Stimulated activated CD4-positive, alpha-beta T cell treated with anti-CD3 and anti-CD28 coated beads, Interleukin-15, amount 100 ng/mL, for 48 hours (primary cell): ENCODE measurements around the gene GDPD5.
A peak's percentile ranks its signal among the peaks of the same experiment; 100 is the strongest.

Experiments used
- DNase-seq, 2 donors: peaks; one replicate each; pipeline ENCODE4 v3.0.0-alpha.2; 2020; ENCODE audit warnings: low read depth in 2 of 2

Gene GDPD5, protein sequence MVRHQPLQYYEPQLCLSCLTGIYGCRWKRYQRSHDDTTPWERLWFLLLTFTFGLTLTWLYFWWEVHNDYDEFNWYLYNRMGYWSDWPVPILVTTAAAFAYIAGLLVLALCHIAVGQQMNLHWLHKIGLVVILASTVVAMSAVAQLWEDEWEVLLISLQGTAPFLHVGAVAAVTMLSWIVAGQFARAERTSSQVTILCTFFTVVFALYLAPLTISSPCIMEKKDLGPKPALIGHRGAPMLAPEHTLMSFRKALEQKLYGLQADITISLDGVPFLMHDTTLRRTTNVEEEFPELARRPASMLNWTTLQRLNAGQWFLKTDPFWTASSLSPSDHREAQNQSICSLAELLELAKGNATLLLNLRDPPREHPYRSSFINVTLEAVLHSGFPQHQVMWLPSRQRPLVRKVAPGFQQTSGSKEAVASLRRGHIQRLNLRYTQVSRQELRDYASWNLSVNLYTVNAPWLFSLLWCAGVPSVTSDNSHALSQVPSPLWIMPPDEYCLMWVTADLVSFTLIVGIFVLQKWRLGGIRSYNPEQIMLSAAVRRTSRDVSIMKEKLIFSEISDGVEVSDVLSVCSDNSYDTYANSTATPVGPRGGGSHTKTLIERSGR

DNA sequence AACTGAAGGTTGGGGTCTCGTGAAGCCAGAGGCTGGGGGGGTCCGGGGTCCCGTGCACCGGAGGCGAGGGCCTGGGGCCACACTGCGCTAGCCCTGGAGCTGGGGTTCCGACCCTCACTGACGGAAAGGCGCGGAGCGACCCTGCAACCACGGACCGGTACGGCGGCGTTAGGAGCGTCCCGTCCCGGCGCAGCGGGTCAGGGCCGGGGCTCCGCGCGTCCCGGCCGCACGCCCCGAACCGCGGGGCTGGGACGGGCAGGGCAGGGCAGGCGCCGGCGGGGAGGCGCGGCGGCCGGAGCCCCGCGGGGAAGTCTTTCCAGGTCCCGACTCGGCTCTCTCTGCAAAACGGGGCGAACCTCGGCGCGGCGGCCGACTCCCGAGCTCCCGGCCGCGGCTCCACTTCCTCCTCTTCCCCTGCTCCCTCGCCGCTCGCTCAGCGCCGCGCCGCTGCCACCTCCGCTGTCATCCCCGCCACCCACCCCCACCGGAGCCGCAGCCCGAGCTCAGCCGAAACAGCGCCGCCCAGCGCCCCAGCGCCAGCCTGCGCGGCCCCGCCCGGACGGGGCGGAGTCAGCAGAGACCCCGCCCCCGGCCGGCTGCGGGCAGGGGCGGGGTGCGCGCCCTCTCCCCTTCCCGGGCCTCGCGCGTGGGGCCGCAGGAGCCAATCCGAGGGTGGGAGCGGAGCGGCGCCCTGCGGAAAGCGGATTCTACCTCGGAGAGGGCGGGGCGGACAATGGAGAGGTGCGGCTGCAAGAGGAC lies at the start of gene GDPD5:
GDPD5 (minus strand) TSS at position 509 of the 759 bp plus-strand sequence. CDS start 48,206 bp downstream, outside the sequence.
- peak; percentile 79 to 87 for DNase-seq

DNA sequence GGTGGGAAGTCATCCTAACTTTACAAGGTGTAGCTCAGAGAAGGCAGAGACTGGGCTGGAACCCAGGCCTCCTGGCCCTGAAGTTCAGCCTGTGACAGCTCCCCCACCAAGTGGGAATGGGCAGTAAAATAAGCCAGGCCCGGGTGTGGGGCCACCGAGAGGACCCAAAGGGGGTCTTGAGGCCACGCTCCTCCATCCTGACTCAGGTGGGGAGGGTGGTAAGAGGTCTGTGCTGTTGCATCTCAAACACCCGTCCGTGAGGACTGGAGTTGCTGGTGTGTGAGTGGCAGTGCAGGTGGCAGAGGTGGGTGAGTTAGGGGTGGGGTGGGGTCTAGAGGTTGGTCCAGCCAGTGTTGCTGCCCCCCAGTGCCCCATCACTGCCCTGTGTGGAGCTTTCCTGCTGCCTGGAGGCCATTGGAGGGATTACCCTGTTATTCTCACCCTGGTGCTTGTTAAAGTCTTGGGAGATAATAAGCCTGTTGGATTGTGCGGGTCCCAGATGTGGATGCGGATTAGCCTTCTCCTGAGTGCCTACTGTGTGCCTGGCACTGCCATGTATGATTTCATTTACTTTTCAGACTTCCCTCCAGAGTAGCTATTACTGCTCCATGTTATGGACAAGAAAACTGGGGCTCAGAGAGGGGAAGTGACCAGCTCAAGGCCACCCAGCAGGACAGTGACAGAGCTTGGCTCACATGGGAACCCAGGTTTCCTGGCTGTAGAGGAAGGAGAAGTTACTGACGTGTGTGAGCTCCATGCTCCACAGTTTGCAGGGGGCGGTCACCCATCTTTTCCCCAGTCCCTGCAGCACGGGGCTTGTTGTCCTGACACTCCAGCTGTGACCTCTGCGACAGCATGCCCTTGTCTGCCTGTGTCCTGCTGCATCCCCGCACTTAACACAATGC lies 49.2 kb upstream of the GDPD5 start:
- DNase-seq, result no peak

DNA sequence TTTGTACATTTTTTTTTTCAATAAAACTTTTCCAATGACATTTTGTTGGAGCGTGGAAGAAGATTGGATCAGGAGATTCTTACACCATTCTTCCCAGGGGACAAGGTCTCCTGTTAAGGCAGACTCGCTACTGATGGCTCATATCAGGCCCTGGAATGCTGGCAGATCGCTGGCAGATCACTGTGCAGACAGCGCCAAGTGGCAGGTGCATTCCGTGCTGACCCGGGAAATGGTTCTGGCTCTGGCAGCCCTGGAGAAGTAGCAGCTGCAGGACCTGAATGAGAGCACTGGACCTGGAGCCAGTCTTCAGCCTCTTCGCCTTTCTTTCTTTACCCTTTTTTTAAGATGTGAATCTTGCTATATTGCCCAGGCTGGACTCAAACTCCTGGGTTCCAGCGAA lies 47.0 kb upstream of the GDPD5 start:
- no peak for DNase-seq

DNA sequence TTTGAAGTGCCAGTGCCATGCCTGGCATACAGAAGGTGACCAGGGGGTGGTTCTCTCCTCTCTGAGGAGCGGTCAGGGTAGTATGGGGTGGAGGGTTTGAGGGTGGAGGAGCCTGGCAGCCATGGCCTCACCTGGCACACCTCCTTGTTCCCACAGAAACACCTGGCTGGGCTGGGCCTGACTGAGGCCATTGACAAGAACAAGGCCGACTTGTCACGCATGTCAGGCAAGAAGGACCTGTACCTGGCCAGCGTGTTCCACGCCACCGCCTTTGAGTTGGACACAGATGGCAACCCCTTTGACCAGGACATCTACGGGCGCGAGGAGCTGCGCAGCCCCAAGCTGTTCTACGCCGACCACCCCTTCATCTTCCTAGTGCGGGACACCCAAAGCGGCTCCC lies 45.9 kb upstream of the GDPD5 start:
- no peak for DNase-seq

DNA sequence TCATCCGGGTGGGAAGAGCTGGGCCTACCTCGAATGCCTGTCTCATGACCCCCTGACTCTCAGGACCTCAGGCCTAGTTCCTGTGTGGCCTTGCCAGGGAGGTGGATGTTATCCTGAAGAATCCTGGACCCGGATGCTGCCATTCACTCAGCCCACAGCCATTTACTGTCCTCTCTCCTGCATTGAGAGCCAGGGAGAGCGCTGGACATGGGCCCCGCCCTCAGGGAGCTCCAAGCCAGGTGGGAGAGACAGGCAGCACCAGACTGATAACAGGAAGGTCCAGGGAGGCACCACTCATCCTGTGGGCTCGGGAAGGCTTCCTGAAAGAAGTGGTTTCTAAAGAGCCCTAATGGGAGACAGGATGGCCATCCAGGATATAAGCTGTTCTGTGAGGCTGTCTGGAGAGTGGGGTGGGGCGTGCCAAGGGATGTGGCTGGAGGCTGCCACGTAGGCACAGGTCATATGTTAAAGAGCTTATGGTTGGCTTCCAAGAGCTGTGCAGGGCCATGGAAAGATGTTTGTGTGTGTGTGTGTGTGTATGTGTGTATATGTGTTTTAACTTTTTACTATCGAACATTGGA lies 44.9 kb upstream of the GDPD5 start:
- no peak for DNase-seq

DNA sequence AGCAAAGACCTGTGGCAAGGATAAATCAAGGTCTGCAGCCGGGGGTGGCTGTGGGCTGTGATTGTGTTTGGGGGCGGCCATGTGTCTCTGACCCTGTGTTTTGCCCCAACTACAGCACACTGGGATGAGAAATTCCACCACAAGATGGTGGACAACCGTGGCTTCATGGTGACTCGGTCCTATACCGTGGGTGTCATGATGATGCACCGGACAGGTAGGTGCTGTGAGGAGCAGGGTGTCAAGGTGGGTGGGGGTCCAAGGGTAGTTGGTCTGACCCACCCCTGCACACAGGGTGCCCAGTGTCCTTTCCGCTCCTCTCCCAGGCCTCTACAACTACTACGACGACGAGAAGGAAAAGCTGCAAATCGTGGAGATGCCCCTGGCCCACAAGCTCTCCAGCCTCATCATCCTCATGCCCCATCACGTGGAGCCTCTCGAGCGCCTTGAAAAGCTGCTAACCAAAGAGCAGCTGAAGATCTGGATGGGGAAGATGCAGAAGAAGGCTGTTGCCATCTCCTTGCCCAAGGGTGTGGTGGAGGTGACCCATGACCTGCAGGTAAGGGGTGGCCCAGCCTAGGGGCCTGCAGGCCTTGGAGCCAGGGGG lies 43.0 kb upstream of the GDPD5 start:
- no peak for DNase-seq

DNA sequence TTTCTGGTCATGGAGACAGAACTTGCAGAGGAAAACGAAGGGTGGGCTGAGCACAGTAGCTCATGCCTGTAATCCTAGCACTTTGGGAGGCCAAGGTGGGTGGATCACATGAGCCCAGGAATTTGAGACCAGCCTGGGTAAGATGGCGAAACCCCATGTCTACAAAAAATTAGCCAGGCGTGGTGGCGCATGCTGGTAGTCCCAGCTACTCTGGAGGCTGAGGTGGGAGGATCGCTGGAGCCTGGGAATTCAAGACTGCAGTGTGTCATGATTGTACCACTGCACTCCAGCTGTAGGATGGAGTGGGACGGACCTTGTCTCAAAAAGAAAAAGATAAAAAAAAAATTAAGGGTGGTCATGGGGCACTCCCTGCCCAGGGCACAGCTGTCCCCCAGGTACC lies 42.2 kb upstream of the GDPD5 start:
- no peak for DNase-seq

DNA sequence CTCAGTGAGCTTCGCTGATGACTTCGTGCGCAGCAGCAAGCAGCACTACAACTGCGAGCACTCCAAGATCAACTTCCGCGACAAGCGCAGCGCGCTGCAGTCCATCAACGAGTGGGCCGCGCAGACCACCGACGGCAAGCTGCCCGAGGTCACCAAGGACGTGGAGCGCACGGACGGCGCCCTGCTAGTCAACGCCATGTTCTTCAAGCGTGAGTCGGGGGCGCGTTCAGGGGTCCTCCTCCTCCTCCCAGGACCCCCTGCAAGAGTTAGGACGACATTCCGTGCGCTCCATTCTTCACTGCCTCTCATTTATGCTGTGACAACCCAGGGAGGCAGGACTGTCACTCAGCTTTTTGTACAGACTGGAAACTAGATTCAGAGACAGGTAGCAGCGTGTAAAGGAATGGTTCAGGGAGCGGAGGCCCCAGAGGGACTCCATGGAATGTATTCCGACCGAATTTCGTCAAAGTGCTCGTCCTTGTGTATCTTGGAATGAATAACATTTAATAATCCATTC lies 41.1 kb upstream of the GDPD5 start:
- DNase-seq, result no peak

DNA sequence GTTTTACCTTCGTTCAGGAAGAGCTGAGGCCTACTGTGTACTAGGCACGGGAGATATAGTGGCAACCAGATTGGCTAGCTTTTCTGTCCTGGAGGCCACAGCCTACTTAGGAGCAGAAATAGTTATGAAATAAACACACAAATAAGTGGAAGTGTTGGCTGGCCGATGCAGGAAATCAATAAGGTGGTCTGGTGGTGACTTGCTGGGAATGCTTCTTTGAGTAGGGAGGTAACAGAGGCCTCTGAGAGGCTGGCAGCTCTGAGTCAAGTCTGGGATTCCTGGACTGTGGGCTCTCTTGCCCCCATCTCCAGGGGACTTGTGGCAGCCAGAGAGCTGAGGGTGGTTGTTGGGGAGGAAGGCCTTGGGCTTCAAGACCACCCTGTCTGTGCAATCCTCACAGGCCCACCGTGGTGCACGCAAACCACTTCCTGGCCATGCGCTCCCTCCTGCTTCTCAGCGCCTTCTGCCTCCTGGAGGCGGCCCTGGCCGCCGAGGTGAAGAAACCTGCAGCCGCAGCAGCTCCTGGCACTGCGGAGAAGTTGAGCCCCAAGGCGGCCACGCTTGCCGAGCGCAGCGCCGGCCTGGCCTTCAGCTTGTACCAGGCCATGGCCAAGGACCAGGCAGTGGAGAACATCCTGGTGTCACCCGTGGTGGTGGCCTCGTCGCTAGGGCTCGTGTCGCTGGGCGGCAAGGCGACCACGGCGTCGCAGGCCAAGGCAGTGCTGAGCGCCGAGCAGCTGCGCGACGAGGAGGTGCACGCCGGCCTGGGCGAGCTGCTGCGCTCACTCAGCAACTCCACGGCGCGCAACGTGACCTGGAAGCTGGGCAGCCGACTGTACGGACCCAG lies 40.4 kb upstream of the GDPD5 start:
- DNase-seq, result no peak

DNA sequence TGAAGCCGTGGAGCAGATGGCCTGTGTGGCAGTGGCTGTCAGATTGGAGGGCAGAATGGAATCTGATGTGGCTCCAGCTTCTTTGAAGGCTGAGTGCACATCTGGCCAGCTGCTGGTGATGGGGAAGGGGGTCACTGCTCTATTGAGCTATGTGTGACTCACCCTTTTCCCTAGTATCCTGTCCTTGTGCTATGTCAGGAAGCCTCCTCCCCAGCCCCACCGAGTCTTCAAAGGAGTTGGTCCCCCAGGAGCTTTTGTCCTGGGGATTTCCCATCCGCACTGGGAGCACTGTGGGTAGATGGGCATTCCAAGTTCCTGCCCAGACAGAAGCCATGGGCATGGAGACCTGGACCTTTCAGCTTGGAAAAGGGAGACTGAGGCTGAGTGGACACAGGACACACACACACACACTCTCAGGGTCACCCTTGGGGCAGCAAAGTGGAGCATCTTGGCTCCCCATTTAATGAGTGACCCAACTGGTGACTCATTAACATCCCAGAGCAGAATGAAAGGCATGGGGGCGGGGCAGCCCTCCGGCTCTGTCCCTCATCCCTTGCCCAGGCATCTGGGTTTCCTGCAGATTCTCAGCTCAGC lies 39.6 kb upstream of the GDPD5 start:
- DNase-seq, result no peak

DNA sequence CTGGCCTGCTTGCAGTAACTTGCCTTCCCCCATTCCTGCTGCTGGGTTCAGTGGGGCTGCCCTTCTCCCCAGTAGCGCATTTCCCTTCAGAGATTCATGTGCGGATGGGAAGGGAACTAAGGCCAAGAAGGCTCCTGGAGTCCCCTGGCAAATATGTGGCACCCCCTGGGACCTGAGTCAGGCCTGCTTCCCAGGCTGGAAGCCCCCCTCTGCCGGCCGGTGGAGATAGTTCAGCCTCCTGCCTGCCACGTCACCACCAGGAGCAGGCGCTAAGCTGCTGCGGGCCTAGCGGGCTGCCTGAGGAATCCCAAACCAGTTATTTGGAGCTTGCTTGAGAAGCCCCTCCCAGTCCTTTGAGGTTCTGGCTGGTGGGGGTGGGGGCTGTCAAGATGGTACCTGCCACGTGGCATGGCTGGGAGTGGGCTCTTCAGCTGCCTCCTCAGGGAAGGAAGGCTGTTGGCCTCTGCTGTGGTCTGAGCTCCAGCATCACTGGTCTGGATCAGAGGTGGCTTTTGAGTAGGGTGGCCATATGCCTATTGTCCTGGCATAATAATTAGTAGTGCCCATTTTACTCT lies 38.3 kb upstream of the GDPD5 start:
- DNase-seq, result no peak

DNA sequence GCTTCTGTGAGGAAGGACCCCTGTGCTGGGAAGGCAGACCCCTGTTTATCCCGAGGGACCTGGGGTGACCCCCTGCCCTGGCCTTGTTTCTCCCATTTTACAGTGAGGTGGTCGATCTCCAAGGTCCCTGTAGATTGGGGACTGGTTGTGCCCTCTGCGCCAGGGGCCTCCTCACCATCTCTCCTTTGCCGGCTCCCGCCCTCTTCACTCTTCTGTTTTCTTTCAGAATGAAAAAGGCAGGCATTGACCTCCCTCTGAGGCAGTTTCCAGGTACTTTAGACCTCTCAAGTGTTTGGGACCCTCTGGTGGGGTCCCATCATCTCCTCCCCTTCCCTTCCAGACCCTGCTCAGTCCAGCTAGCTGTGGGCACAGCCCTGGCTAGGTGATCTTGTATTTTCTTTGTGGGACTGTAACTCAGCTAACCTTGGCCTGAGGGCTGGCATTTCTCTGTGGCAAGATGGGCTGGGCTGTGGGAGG lies 37.8 kb upstream of the GDPD5 start:
- no peak for DNase-seq

DNA sequence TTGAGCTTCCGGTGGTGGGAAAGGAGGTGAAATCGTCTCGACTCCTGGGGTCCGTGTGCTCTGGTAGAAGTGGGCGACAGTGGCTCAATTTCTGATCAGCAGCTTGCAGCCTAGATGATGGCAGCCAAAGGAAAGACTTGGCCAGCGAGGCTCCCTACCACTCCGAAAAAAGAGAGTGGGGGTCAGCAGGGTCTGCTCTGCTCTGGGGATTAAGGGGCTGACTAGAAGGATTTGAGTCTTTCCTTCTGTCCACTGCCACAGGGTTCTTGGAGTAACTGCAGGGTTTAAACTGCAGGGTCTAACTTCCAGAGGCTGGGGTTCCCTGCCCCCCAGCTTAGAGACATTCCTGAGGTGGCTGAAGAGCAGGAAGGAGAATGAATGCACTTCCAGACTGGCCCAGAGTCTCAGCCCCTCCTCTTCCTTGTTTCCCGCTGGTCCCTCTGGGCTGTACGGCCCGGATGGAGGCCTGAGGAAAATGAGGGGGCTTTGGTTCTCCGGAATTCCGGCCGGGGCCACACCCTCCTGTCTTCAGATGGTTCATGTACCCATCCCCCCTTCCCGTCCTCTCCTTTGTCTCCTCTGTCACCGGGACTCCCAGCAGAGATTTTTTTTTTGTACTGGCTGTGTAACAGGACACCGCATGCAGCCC lies 37.2 kb upstream of the GDPD5 start:
- DNase-seq, result no peak

DNA sequence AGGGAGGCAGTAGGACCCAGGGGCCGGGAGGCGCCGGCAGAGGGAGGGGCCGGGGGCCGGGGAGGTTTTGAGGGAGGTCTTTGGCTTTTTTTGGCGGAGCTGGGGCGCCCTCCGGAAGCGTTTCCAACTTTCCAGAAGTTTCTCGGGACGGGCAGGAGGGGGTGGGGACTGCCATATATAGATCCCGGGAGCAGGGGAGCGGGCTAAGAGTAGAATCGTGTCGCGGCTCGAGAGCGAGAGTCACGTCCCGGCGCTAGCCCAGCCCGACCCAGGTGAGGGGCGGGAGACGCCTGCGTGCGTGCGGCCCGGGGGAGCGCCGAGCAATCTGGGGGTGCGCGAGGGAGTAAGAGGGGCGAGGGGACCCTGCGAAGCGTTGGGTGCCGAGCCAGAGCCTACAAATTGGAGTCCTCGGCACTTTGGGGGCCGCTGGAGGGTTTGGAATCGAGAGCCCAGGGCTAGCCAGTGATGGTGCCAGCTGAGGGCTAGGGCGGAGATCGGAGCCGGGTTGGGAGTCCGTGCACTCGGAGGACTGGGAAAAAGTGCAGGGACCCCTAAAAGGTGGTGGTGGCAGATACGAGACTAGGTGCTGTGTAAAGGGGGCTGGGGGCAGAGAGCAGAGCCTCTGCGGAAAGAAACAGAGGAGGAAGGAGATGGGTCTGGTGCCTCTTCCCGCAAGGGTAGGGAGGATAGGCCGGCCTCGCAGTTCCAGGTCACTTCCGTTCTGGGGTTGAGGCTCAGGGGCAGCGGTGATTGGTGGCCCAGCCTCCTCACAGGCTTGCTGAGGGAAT lies 36.5 kb upstream of the GDPD5 start, which contains the start of gene SERPINH1:
SERPINH1 (plus strand) TSS at position 206 of the 788 bp plus-strand sequence. CDS start 4,097 bp downstream, outside the sequence.
- peak; percentile 64 to 76 for DNase-seq

DNA sequence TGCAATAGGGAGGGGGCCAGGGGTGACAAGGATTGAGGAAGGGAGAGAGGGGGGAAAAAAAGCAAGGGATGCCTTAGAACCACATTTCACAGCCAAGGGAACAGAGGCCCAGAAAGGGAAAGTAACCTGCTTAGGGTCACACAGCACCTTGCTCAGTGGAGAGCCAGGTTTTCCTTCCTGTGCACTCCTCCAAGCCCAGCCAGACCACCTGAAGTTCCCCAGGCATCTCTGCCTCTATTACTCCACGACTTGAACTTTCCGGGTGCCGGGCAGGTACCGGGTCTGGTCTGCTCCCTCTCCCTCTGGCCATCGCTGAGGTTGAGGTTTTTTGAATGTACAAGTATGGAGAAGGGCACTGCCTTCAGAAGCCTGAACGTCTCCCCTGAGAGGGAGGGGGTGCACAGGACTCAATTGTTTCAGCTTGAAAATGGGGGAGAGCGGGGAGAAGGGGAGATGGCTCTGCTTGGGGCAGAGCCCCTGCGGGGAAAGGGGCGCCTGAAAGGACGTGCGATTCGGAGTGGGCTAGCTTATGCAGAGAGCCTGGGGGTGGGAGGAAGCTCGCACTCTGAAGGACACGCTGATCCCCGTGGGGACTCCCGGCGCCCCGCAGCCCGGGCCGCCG lies 35.8 kb upstream of the GDPD5 start:
- DNase-seq, result no peak

DNA sequence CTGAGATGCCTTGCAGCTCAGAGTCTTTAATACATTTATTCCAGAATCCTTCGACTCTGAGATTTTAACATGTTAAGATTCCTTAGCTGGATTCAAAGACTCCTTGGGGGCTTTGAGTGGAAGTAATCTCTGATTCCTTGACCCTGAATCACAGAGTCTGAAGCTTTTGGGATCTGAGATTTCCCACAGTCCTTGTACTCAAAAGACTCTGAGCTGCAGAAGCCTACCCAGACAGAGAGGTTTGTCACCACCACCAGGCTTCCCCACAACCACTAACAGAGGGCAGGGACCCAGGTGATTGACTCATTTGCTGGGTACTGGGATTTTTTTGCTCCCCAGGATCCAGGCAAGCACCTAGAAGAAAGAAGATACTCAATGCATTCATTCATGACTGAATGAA lies 34.9 kb upstream of the GDPD5 start:
- DNase-seq, result no peak
